GM12874 (cell line): Measurements from ENCODE around the gene CAVIN3.

ENCODE experiments used
- TF ChIP-seq, protein P1 (sequence below): IDR thresholded peaks from 2 replicates; pipeline ENCODE4 v1.5.1; 2011; ENCODE audit warnings: low read depth, mild to moderate bottlenecking, control low read depth, low read length, moderate library complexity; ENCODE audit not compliant: insufficient read depth

The CAVIN3 gene

DNA sequence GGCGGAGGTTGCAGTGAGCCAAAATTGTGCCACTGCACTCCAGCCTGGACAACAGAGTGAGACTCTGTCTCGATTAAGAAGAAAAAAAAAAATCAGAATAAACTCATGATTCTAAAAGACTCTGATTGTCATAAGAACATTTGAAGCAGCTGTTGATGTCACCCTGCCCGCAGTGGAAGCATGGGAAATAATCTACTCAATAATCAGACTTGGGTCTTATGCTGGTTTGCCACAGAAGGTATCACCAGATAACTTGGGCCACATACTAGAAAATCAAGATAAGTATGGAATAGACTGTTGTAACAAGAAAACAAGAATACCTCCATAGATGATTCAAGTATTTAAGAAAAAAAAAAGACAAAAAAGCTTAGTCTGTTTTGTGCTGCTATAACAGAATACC is 8.2 kb downstream of the CAVIN3 start:
- TF ChIP-seq, protein P1, sequence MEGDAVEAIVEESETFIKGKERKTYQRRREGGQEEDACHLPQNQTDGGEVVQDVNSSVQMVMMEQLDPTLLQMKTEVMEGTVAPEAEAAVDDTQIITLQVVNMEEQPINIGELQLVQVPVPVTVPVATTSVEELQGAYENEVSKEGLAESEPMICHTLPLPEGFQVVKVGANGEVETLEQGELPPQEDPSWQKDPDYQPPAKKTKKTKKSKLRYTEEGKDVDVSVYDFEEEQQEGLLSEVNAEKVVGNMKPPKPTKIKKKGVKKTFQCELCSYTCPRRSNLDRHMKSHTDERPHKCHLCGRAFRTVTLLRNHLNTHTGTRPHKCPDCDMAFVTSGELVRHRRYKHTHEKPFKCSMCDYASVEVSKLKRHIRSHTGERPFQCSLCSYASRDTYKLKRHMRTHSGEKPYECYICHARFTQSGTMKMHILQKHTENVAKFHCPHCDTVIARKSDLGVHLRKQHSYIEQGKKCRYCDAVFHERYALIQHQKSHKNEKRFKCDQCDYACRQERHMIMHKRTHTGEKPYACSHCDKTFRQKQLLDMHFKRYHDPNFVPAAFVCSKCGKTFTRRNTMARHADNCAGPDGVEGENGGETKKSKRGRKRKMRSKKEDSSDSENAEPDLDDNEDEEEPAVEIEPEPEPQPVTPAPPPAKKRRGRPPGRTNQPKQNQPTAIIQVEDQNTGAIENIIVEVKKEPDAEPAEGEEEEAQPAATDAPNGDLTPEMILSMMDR = no peak

DNA sequence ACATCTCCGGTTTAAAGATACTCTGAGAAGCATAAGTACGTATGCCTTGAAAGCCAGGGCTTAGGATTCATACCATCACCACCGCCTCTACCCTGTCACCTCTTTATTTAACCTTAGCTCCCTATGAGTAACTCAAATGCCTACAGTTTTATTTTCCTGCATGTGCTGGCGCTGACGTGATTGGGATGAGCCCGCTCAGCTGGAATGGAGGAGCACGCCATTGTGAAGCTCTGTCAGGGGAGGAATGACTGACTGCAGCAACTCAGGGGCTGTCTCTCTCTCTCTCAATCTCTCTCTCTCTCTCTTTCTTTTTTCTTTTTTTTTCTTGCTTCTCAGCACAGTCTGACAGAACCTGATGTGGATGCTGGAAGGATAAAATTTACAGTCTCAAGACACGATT is 12.4 kb downstream of the CAVIN3 start:
- TF ChIP-seq, protein P1 = no peak

DNA sequence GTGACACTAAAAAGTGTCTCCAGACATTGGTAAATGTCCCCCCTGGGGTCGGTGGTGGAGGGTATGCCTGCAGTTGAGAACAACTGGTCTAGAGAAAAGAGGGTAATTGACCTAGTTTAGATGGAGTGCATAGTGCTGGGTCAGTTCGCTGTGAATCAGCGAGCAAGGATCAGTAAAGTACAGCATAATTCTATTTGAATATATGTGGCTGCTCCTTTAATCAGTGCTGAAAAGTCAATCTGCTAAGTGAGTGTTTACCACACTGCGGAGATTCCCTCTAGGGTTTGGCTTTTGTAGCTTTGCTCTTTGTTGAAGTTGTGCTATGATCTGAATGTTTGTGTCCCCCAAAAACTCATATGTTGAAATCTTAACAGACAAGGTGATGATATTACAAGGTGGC is 15.0 kb downstream of the CAVIN3 start:
- TF ChIP-seq, protein P1 = no peak

DNA sequence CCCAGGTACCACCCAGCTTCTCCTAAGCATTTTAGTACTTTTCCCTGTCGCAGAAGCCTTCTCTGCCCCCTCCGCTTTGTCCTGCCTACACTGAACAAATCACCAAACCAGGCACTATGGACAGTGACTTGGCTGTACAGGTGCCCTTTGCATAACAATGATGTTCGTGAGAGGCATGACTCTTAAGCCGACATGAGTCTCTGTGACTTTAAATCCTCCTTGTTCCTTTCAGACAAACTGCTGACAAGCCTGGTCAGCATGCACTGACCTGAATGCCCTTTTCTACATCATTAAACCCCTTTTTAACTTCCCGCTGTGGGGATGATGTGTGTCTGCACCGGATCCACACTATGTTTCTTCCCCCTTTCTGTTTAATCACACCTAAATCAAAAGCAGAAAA is 16.6 kb downstream of the CAVIN3 start:
- TF ChIP-seq, protein P1 = no peak

DNA sequence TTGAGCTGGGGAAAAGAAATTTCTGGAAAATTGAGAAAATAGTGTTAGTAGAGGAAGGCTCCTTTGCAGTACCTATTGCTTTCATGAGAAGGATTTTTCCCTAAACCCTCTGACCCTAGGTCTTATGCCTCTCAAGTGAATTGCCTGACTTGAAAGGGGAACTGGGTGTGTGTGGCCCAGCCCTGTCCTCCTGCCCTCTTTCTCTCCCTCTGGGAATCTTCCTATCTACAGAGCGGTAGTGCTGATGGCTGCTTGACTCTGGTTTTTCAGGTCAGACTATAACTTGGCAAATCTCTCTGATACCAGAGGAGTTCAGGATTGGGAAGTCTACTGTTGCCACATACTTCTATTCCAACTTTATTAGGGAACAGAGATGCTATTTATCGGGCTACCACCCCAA is 19.2 kb downstream of the CAVIN3 start:
- TF ChIP-seq, protein P1 = no peak

DNA sequence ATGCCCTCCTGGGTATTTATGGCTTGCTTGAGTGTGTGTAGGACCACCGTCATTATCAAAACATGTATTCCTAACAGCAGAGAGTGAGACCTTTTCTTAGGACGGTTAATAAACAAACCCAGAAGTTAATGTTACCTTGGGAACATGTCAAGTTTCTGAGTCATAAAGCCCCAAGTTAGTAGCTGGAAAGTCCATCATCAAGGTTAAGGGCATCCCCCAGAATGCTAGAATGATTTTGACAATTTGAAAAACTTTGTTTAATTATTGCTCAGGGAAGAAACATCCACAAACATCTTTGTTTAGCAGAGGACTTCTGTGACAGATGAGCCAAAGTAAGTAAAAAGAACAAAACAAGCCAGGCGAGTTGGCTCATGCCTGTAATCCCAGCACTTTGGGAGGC is 20.0 kb downstream of the CAVIN3 start:
- TF ChIP-seq, protein P1 = no peak

DNA sequence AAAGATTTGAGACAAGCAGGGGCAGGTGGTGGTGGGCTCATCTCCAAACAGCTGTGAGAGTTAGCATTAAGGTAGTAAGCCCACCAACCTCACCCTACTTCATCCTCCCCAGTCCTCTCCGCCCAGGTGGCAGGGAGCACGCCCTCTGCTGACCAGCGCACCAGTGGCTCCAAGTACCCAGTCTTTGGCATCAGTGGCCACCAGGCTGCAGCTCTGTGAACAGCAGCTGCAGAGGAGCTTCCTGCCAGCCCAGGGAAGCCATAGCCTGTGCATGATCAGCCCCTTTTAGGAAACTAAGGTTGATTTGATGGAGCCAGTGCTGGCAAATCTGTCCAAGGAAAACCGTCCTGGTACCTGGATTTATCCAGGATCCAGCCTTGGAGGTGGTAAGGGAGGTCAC is 21.7 kb downstream of the CAVIN3 start:
- TF ChIP-seq, protein P1 = peak; percentile 80

DNA sequence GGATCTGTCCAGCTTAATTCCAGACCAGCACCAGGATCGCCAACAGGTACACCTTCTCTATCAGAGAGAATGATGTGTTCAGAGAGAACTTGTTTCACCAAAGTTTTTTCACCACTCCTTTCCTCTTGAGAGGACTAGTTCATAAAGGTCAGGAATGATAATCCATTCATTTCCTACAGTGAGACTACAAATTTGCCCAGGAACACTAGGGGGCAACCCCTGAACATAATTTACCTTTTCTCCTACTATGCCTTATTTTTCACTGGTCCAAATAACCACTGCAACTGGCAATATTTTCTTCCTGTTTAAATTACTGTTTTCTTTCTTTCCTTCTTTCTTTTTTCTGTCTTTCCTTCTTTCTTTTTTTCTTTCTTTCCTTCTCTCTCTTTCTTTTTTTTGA is 22.5 kb downstream of the CAVIN3 start:
- TF ChIP-seq, protein P1 = no peak
